ENCODE measurements around the gene MEIOSIN. TPM values are rescaled to one million over a fixed set of nuclear protein-coding genes. Genes with fewer than 3 reads are reported as not detected.

Gene MEIOSIN
- total and polyA plus RNA-seq, 8 donors = not detected

- Histone ChIP-seq H3K36me3 (peaks cover 0 to 38% of the 10 kb centered on the region in 2 donors), H3K4me1 (peaks cover 12 to 27% of the 10 kb centered on the region in 2 donors), H3K4me3 (peak overlapping the region; percentile 51 to 59), H3K27me3 (peaks cover 0 to 89% of the 10 kb centered on the region in 2 donors), H3K9me3 (no peaks in the 10 kb centered on the region), H3K27ac (peak overlapping the region in 1 of 2 donors; percentile 80)
- no peak for TF ChIP-seq CTCF (IDR thresholded peaks at IDR 0.05)
- no peak for DNase-seq
- intact Hi-C loops (cut with DNase I) = no loop called here
- no peak for ATAC-seq
Observed at GRCh38 chr19:45791744-45792469, 58.7 kb downstream of the MEIOSIN start.

GRCh38 chr19:45792470-45793177 lies 59.4 kb downstream of the MEIOSIN start, which contains the start of gene DMWD:
Gene DMWD, minus strand, starts transcription at chr19:45792845. Its CDS starts 89 bp downstream, at chr19:45792756.
- Histone ChIP-seq H3K36me3 (peaks cover 0 to 31% of the 10 kb centered on the region in 2 donors), H3K4me1 (peaks cover 12 to 27% of the 10 kb centered on the region in 2 donors), H3K9me3 (no peaks in the 10 kb centered on the region), H3K27ac (peak within 1 kb of the TSS in 1 of 2 donors; percentile 80), H3K27me3 (peaks cover 0 to 89% of the 10 kb centered on the region in 2 donors), H3K4me3 (peak within 1 kb of the TSS; percentile 51 to 59)
- no peak for TF ChIP-seq CTCF (IDR thresholded peaks at IDR 0.05)
- ATAC-seq (peak; percentile 99), DNase-seq (peak; percentile 98 to 99 (median 99))
- intact Hi-C loops (cut with DNase I) = no loop called here

DNA sequence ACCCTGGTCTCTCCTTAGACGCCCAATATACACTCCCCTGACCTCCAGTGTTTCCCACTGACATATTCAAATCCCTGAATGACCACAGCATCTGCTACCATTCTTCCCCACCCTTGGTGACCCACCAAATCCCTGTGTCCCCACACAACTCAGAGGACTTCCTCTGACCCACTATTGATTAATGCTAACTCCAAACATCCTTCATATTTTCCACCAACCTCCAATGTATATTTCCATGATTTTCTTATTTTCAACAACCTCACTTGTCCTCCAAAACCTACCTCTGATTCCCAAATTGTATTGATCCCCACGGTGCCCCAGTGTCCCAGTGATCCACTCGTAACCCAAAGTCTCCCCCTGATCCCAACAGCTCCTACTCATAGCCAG lies 59.9 kb downstream of the MEIOSIN start:
- Histone ChIP-seq H3K4me1 (peaks cover 12 to 27% of the 10 kb centered on the region in 2 donors), H3K4me3 (peak overlapping the region in 1 of 2 donors; percentile 59), H3K9me3 (no peaks in the 10 kb centered on the region), H3K27me3 (peaks cover 0 to 89% of the 10 kb centered on the region in 2 donors), H3K36me3 (peaks cover 0 to 26% of the 10 kb centered on the region in 2 donors), H3K27ac (peak overlapping the region in 1 of 2 donors; percentile 80)
- no peak for ATAC-seq
- intact Hi-C loops (cut with DNase I) = no loop called here
- no peak for TF ChIP-seq CTCF (IDR thresholded peaks at IDR 0.05)
- no peak for DNase-seq

GRCh38 chr19:45793876-45794275 lies 60.6 kb downstream of the MEIOSIN start:
- intact Hi-C loops (cut with DNase I) = no loop called here
- Histone ChIP-seq H3K27ac (no peak overlapping the region), H3K4me3 (no peak overlapping the region)

More at GRCh38 chr19:45793876-45794275, 60.6 kb downstream of the MEIOSIN start:
- no peak for TF ChIP-seq CTCF (IDR thresholded peaks at IDR 0.05)
- Histone ChIP-seq H3K27me3 (peaks cover 0 to 89% of the 10 kb centered on the region in 2 donors), H3K9me3 (no peaks in the 10 kb centered on the region), H3K36me3 (peaks cover 0 to 19% of the 10 kb centered on the region in 2 donors), H3K4me1 (peaks cover 12 to 29% of the 10 kb centered on the region in 2 donors)
- ATAC-seq (no peak), DNase-seq (no peak)

Data from left lung (tissue), 10 donors.